DND-41 (cell line): ENCODE data around the gene IDS.
A peak's percentile ranks its signal among the peaks of the same experiment; 100 is the strongest.
"Not testable (repeated sequence)": the region's sequence is repeated elsewhere in the genome, so short reads cannot be mapped to it uniquely, and the experiment has no call there.

Experiments used
- ATAC-seq: fragments of 200-7000 bp; cut with Tn5 transposase; 3 replicates; pipeline ENCODE4 v1.9.1; 2021; ENCODE audit warnings: low read depth; ENCODE audit not compliant: insufficient read depth
- DNase-seq: peaks from one replicate; pipeline ENCODE4 v3.0.0-alpha.2; 2020
- H2AFZ ChIP-seq: 2 replicates; pipeline ENCODE4 v1.6.0; 2012; ENCODE audit warnings: low read depth, low read length
- H3K27ac ChIP-seq: 2 replicates; pipeline ENCODE4 v1.5.1; 2012; ENCODE audit warnings: low read length, inconsistent platforms
- H3K27me3 ChIP-seq: fragments of 200-600 bp; sonication (generic); 2 replicates; pipeline ENCODE4 v1.6.0; 2012; ENCODE audit warnings: low read length, mild to moderate bottlenecking, inconsistent platforms; ENCODE audit not compliant: insufficient read depth, poor library complexity
- H3K36me3 ChIP-seq: 2 replicates; pipeline ENCODE4 v1.5.1; 2012; ENCODE audit warnings: low read length, inconsistent platforms; ENCODE audit not compliant: insufficient read depth
- H3K4me1 ChIP-seq: 2 replicates; pipeline ENCODE4 v1.5.1; 2012; ENCODE audit warnings: mild to moderate bottlenecking, low read length; ENCODE audit not compliant: insufficient read depth
- H3K4me2 ChIP-seq: 2 replicates; pipeline ENCODE4 v1.6.0; 2012; ENCODE audit warnings: mild to moderate bottlenecking, moderate library complexity, low read length, inconsistent platforms; ENCODE audit not compliant: insufficient read depth
- H3K4me3 ChIP-seq, 2 experiments: fragments of 200-600 bp in 1 of 2; shearing (Covaris generic) in 1 of 2; 2 replicates each; pipeline ENCODE4 v1.5.1; 2012 to 2016; ENCODE audit warnings: inconsistent platforms in 2 of 2, low read length in 2 of 2, mild to moderate bottlenecking in 2 of 2, low read depth in 1 of 2, moderate library complexity in 1 of 2
- H3K79me2 ChIP-seq: 2 replicates; pipeline ENCODE4 v1.6.0; 2012; ENCODE audit warnings: low read length, inconsistent platforms; ENCODE audit not compliant: insufficient read depth
- H3K9ac ChIP-seq: 2 replicates; pipeline ENCODE4 v1.6.0; 2012; ENCODE audit warnings: low read depth, mild to moderate bottlenecking, inconsistent platforms, low read length, moderate library complexity
- H3K9me3 ChIP-seq: 2 replicates; pipeline ENCODE4 v1.5.1; 2012; ENCODE audit warnings: low read length, moderate library complexity, mild to moderate bottlenecking, inconsistent platforms; ENCODE audit not compliant: insufficient read depth, severe bottlenecking
- H4K20me1 ChIP-seq: 2 replicates; pipeline ENCODE4 v1.6.0; 2012; ENCODE audit warnings: low read length; ENCODE audit not compliant: insufficient read depth
- EZH2 ChIP-seq: IDR thresholded peaks from 3 replicates; pipeline ENCODE4 v1.6.1; 2012; ENCODE audit warnings: borderline replicate concordance, low read depth, mild to moderate bottlenecking, moderate library complexity, low read length, inconsistent platforms; ENCODE audit not compliant: severe bottlenecking
- TF ChIP-seq, protein P1 (sequence below): IDR thresholded peaks from 2 replicates; pipeline ENCODE4 v1.5.1; 2012; ENCODE audit warnings: borderline replicate concordance, low read length, moderate library complexity, mild to moderate bottlenecking; ENCODE audit not compliant: poor library complexity, severe bottlenecking; ENCODE audit errors: extremely low read depth

The IDS gene

DNA sequence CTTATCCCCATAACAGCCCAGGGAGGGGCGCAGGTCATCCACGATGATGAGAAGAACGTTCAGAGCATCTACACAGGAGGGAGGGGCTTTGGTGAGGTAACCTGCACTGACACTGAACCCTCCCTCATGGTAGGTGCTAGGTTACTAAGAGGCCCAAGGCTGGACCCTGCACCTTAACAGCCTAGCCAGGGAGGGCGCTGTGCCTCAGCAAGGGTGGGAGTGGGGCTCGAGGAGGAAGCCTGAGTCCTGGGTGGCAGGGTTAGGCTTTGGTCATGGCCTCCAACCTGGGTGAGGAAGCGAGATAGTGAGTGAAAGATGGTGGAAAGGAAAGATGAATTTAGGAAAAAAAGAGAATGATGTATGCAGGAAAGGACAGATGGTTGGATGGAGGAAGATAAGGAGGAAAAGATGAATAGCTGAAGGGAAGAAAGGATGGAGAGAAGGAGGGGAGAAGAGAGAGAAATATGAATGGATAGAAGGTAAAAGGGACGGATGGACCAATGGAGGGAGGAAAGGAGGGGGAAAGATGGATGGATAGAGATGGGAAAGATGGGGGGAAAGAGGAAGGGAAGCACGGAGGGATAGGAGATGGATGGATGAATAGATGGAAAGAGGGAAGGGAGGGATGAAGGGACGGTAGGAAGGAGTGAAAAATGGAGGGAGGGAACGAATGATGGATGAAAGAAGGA lies 736 bp downstream of the IDS start:
- Histone ChIP-seq H3K4me3 (peak overlapping the region; percentile 31 to 75; a peak in 3 of 4 replicates), H3K36me3 (peaks cover 27% of the 10 kb centered on the region), H3K9me3 (no peaks in the 10 kb centered on the region), H4K20me1 (peaks cover 3% of the 10 kb centered on the region; the same call in 1 of the 2 replicates), H3K27ac (peak overlapping the region; percentile 77), H3K79me2 (peaks cover 12% of the 10 kb centered on the region), H3K4me1 (peaks cover 36% of the 10 kb centered on the region), H3K9ac (peak overlapping the region; percentile 64), H2AFZ (peak overlapping the region; percentile 67; the same call in 1 of the 2 replicates), H3K27me3 (no peaks in the 10 kb centered on the region), H3K4me2 (peak overlapping the region; percentile 89)
- ATAC-seq (peak; percentile 36), DNase-seq (peak; percentile 49)
- TF ChIP-seq, protein P1, sequence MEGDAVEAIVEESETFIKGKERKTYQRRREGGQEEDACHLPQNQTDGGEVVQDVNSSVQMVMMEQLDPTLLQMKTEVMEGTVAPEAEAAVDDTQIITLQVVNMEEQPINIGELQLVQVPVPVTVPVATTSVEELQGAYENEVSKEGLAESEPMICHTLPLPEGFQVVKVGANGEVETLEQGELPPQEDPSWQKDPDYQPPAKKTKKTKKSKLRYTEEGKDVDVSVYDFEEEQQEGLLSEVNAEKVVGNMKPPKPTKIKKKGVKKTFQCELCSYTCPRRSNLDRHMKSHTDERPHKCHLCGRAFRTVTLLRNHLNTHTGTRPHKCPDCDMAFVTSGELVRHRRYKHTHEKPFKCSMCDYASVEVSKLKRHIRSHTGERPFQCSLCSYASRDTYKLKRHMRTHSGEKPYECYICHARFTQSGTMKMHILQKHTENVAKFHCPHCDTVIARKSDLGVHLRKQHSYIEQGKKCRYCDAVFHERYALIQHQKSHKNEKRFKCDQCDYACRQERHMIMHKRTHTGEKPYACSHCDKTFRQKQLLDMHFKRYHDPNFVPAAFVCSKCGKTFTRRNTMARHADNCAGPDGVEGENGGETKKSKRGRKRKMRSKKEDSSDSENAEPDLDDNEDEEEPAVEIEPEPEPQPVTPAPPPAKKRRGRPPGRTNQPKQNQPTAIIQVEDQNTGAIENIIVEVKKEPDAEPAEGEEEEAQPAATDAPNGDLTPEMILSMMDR = peak; percentile 64
- TF ChIP-seq EZH2 = no peak

DNA sequence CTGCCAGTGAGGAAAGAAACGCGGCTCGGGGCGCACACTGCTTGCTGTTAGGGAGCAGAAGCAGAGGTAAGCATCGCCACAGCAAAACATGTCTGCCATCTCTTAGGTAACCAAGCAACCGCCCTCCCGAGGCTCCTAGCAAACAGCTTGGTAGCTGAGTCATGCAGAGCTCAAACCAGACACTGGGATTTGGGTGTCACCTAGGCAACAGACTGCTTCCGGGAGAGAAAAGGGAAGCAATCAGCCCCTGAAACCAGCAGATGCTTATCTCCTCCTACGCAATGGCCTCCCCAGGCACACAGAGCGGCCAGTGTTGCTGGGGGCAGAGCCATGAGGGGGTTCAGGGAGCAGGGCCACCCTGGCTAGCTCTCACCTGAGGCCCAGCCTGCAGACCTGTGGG lies 1.7 kb downstream of the IDS start:
- Histone ChIP-seq H3K4me2 (peak overlapping the region; percentile 89), H3K4me3 (peak overlapping the region in 1 of 2 experiments; percentile 75; a peak in 2 of 4 replicates), H3K79me2 (peaks cover 12% of the 10 kb centered on the region), H3K36me3 (peaks cover 32% of the 10 kb centered on the region), H3K4me1 (peaks cover 36% of the 10 kb centered on the region)
- not testable (repeated sequence) for H3K9me3 ChIP-seq, H3K27ac ChIP-seq, H2AFZ ChIP-seq, H4K20me1 ChIP-seq, H3K9ac ChIP-seq, H3K27me3 ChIP-seq
- DNase-seq (peak; percentile 77), ATAC-seq (peak; percentile 83)

DNA sequence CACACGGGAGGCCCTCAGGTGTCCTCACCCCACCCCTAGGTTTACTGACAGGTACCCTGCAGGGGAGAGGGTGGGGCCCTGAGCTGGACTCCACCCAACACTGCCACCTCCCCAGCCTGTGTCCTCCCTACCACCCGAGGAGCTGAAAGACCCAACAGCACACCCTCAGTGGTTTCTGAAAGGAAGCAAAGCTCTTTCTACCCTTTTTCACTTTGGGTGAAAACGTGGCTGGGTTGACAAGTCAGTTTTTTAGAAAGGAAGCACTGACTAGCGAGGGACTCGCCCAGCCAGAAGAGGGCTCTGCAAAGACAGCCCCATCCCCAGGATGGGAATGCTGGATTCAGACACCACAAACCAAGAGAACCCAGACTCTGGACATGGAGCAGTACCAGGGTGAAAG lies 2.2 kb downstream of the IDS start:
- H3K27me3 ChIP-seq, H3K27ac ChIP-seq, DNase-seq: not testable (repeated sequence)

DNA sequence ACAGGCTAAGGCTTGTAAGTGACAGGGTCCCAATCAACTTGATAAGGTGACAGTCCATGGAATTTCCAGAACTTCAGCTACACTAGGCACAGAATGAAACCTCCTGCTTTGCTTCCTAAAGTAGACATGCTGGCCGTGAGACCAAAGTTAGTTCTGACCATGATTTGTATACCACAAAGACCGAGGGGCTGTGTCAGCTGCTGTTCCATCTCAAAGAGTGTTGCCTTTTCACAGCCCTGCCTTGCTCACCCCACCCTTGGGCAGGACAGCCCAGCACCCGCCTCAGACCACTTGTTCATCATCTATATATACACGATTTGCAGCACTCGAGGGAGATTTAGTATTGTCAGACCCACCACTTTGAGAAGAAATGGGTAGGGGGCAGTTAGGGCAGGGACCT lies 5.3 kb downstream of the IDS start:
- ATAC-seq (no peak), DNase-seq (no peak)
- Histone ChIP-seq H3K27me3 (no peaks in the 10 kb centered on the region), H2AFZ (no peak overlapping the region), H3K9me3 (no peaks in the 10 kb centered on the region), H3K4me2 (no peak overlapping the region), H3K79me2 (peaks cover 10% of the 10 kb centered on the region), H3K4me3 (no peak overlapping the region), H3K27ac (no peak overlapping the region), H3K36me3 (peaks cover 66% of the 10 kb centered on the region), H4K20me1 (peaks cover 3% of the 10 kb centered on the region; the same call in 1 of the 2 replicates), H3K9ac (no peak overlapping the region), H3K4me1 (peaks cover 25% of the 10 kb centered on the region)
- TF ChIP-seq EZH2 = no peak
- TF ChIP-seq, protein P1 = no peak

More for the DNA sequence above, 2.2 kb downstream of the IDS start:
- peaks cover 36% of the 10 kb centered on the region for H3K4me1 ChIP-seq
- H3K36me3 ChIP-seq = peaks cover 37% of the 10 kb centered on the region
- not testable (repeated sequence) for H3K9me3 ChIP-seq, H4K20me1 ChIP-seq, H3K9ac ChIP-seq, H2AFZ ChIP-seq, ATAC-seq, H3K4me3 ChIP-seq
- H3K79me2 ChIP-seq = peaks cover 12% of the 10 kb centered on the region
- peak overlapping the region; percentile 44; the same call in 1 of the 2 replicates for H3K4me2 ChIP-seq
